K562 (cell line): Measurements from ENCODE around the gene NRXN3. TPM values are rescaled to one million over a fixed set of nuclear protein-coding genes. Genes with fewer than 3 reads are reported as not detected.

Source experiments
- ATAC-seq: fragments of 200-7000 bp; cut with Tn5 transposase; 3 replicates; pipeline ENCODE4 v1.9.1; 2020; ENCODE audit warnings: moderate library complexity
- BruUV-seq: library from RNA; stranded (reverse); fragments of 400-500 nt; replicated peaks from 2 replicates; lab custom pipeline; 2021; lab: Mats Ljungman, UMichigan
- CTCF ChIA-PET: fragments of 300-600 bp; formaldehyde crosslinking; extraction: SDS; loops from one replicate; lab custom pipeline; 2021; ENCODE audit warnings: low intra/inter-chr PET ratio; lab: Yijun Ruan, JAX
- POLR2A ChIA-PET: fragments of 300-600, 350-650 bp; sonication (Branson Sonifier 250); formaldehyde crosslinking; extraction: SDS; loops from one replicate; lab custom pipeline; 2021; ENCODE audit warnings: antibody characterized with exemption, inconsistent platforms; lab: Yijun Ruan, JAX
- DNase-seq, 4 experiments: peaks; one replicate each; pipeline versions ENCODE4 v3.0.0 to v3.0.0-alpha.2; 2011 to 2018; ENCODE audit warnings: low spot score in 3 of 4, mixed read lengths in 3 of 4; ENCODE audit errors: extremely low read depth in 1 of 4
- FAIRE-seq: peaks from 2 replicates; lab custom pipeline; 2011; peaks lifted over from hg19 to GRCh38; lab: Jason Lieb, UNC
- H2AFZ ChIP-seq: 2 replicates; pipeline ENCODE4 v1.6.0; 2011; ENCODE audit warnings: low read depth, low read length, control low read depth, inconsistent platforms
- H3K27ac ChIP-seq: fragments of 200-600 bp; 3 replicates; pipeline ENCODE4 v1.8.0; 2011; ENCODE audit warnings: low read depth, mild to moderate bottlenecking, control low read depth, inconsistent platforms, low read length, moderate library complexity, mixed read lengths; ENCODE audit errors: extremely low read depth
- H3K27me3 ChIP-seq, 2 experiments: fragments of 300-600 bp in 1 of 2; 2 replicates in 1 of 2; 3 replicates in 1 of 2; pipeline versions ENCODE4 v1.6.0 to v1.8.0; 2011; ENCODE audit warnings: inconsistent platforms in 2 of 2, low read length in 2 of 2, mild to moderate bottlenecking in 1 of 2, mixed read lengths in 1 of 2, moderate library complexity in 1 of 2; ENCODE audit not compliant: control insufficient read depth in 2 of 2, insufficient read depth in 2 of 2
- H3K36me3 ChIP-seq: fragments of 300-600 bp; 3 replicates; pipeline ENCODE4 v1.8.0; 2011; ENCODE audit warnings: mild to moderate bottlenecking, low read length, inconsistent platforms; ENCODE audit not compliant: control insufficient read depth, insufficient read depth
- H3K4me1 ChIP-seq, 2 experiments: fragments of 200-600 bp in 1 of 2; replicated peaks in 1 of 2; 2 replicates in 1 of 2; 3 replicates in 1 of 2; pipeline versions ENCODE4 v1.5.1 to v1.8.0; 2011; ENCODE audit warnings: inconsistent platforms in 2 of 2, low read length in 2 of 2, mild to moderate bottlenecking in 1 of 2, mixed read lengths in 1 of 2, moderate library complexity in 1 of 2; ENCODE audit not compliant: control insufficient read depth in 2 of 2, insufficient read depth in 2 of 2
- H3K4me2 ChIP-seq: 2 replicates; pipeline ENCODE4 v1.6.1; 2011; ENCODE audit warnings: low read length, control low read depth, inconsistent platforms, mixed read lengths; ENCODE audit not compliant: insufficient read depth
- H3K4me3 ChIP-seq: fragments of 200-600 bp; sonication (generic), shearing (Covaris generic); 2 replicates; pipeline ENCODE4 v1.5.1; 2016; ENCODE audit warnings: control low read depth, inconsistent platforms
- H3K79me2 ChIP-seq: fragments of 200-600 bp; 3 replicates; pipeline ENCODE4 v1.8.0; 2011; ENCODE audit warnings: low read length, inconsistent platforms; ENCODE audit not compliant: control insufficient read depth, insufficient read depth
- H3K9ac ChIP-seq, 2 experiments: 2 replicates each; pipeline versions ENCODE4 v1.6.0 to v1.6.1; 2011; ENCODE audit warnings: low read depth in 2 of 2, low read length in 2 of 2, control low read depth in 1 of 2, inconsistent platforms in 1 of 2, mild to moderate bottlenecking in 1 of 2, mixed read lengths in 1 of 2; ENCODE audit not compliant: insufficient read depth in 1 of 2
- H3K9me1 ChIP-seq: one replicate; pipeline ENCODE4 v1.6.0; 2011; ENCODE audit warnings: inconsistent platforms, mild to moderate bottlenecking, low read length, moderate library complexity; ENCODE audit not compliant: control insufficient read depth, insufficient read depth
- H3K9me3 ChIP-seq: replicated peaks from 2 replicates; pipeline ENCODE4 v1.5.1; 2011; ENCODE audit warnings: low read depth, low read length, inconsistent platforms; ENCODE audit not compliant: control insufficient read depth, insufficient read depth
- H4K20me1 ChIP-seq: replicated peaks from 2 replicates; pipeline ENCODE4 v1.6.1; 2011; ENCODE audit warnings: low read length, inconsistent platforms, mixed read lengths; ENCODE audit not compliant: control insufficient read depth, insufficient read depth
- FOXP1 ChIP-seq: sonication (generic); formaldehyde crosslinking; IDR thresholded peaks from 2 replicates; pipeline ENCODE4 v1.8.0; 2022; ENCODE audit warnings: mild to moderate bottlenecking, missing genetic modification reagents
- GATAD2A ChIP-seq: fragments of 450-650 bp; IDR thresholded peaks from 2 replicates; pipeline ENCODE4 v1.6.1; 2017
- MEF2A ChIP-seq: IDR thresholded peaks from 2 replicates; pipeline ENCODE4 v1.6.1; 2011; ENCODE audit warnings: low read depth, mild to moderate bottlenecking, low read length, moderate library complexity; ENCODE audit not compliant: control insufficient read depth
- NR4A1 ChIP-seq, 2 experiments: fragments of 250-450 bp in 1 of 2; fragments of 450-650 bp in 1 of 2; sonication (Bioruptor Pico) in 1 of 2; IDR thresholded peaks; 2 replicates each; pipeline versions ENCODE4 v1.4.0 to v1.6.1; 2016 to 2020; ENCODE audit warnings: mild to moderate bottlenecking in 2 of 2, missing compliant biosample characterization in 1 of 2, missing genetic modification characterization in 1 of 2, moderate library complexity in 1 of 2
- PYGO2 ChIP-seq: fragments of 450-650 bp; IDR thresholded peaks from 2 replicates; pipeline ENCODE4 v1.6.1; 2016; ENCODE audit warnings: mild to moderate bottlenecking, missing genetic modification characterization, moderate library complexity, missing compliant biosample characterization
- RB1 ChIP-seq: fragments of 450-650 bp; IDR thresholded peaks from 2 replicates; pipeline ENCODE4 v1.6.1; 2017; ENCODE audit warnings: low read depth, mild to moderate bottlenecking
- TARDBP ChIP-seq: fragments of 450-650 bp; IDR thresholded peaks from 2 replicates; pipeline ENCODE4 v1.6.1; 2016
- TFAP4 ChIP-seq: sonication (generic); formaldehyde crosslinking; IDR thresholded peaks from 2 replicates; pipeline ENCODE4 v1.8.0; 2022; ENCODE audit warnings: missing genetic modification reagents, mild to moderate bottlenecking, moderate library complexity, borderline replicate concordance
- THAP7 ChIP-seq: fragments of 250-450 bp; sonication (Bioruptor Pico); IDR thresholded peaks from 2 replicates; pipeline ENCODE4 v1.5.0; 2021
- ZFP1 ChIP-seq: fragments of 450-650 bp; formaldehyde crosslinking; IDR thresholded peaks from 2 replicates; pipeline ENCODE4 v1.4.0; 2020; ENCODE audit warnings: mild to moderate bottlenecking, mixed read lengths
- WGBS: fragments of 100-300 bp; shearing (Covaris generic); methylation state at CpG from one replicate; pipeline ENCODE4 v1.1.6; 2016; ENCODE audit warnings: low coverage, mixed read lengths; ENCODE audit not compliant: insufficient coverage; ENCODE audit errors: missing lambda C conversion rate; 5-methylcytosine and 5-hydroxymethylcytosine counted together
- in situ Hi-C: fragments of 300-500 bp; cut with MboI; formaldehyde crosslinking; loops from 4 replicates; pipeline ENCODE4 v1.15.0; 2018; ENCODE audit warnings: inconsistent platforms, mixed read lengths
- intact Hi-C: fragments of 100-400 bp; cut with micrococcal nuclease; formaldehyde crosslinking; loops from 2 replicates; pipeline ENCODE4 v1.14.2; 2022
- polyA plus RNA-seq, 8 experiments: library from polyadenylated mRNA; depleted of rRNA in 4 of 8; stranded (reverse) in 5 of 8; unstranded in 3 of 8; fragments of >200 nt; fragmentation: Nextera tagmentation in 2 of 8; fragmentation: Illumina TruSeq in 1 of 8; extraction: Ambion mirVana in 2 of 8; extraction: Trizol in 1 of 8; gene quantifications; 2 replicates each; pipeline versions ENCODE4 v1.2.1 to v1.2.3, GENCODE V29; 2011 to 2014; ENCODE audit warnings: inconsistent platforms in 1 of 8, missing spikeins in 1 of 8
- total RNA-seq, 7 experiments: library from RNA; depleted of rRNA in 6 of 7; stranded (reverse); fragments of >200 nt in 6 of 7; fragmentation: Illumina TruSeq in 2 of 7; extraction: Trizol in 2 of 7; gene quantifications; 2 replicates each; pipeline versions ENCODE4 v1.2.1 to v1.2.3, GENCODE V29; 2011 to 2021; ENCODE audit warnings: low replicate concordance in 1 of 7

The NRXN3 gene
- total and polyA plus RNA-seq, 9 of the 15 experiments (the other 6 are each of a cell fraction or from before 2014, with no cell fraction given), result 0.09 TPM; not detected in 8

GRCh38 chr14:79167957-79168356, 997.8 kb downstream of the NRXN3 start:
- WGBS, result 0% methylated on average over 1 of the region's 1 CpG
- ATAC-seq (no peak), FAIRE-seq (no peak), DNase-seq (no peak)
- no TSS peak for BruUV-seq
- H3K9me3 ChIP-seq, result no peaks in the 10 kb centered on the region
- H3K79me2 ChIP-seq, result no peaks in the 10 kb centered on the region
- no peaks in the 10 kb centered on the region for H3K9me1 ChIP-seq
- TF ChIP-seq TARDBP, result no peak
- TF ChIP-seq RB1, result no peak
- no peak for TF ChIP-seq ZFP1 (CRISPR knock-in tag)
- no peak for TF ChIP-seq GATAD2A
- TF ChIP-seq THAP7 (CRISPR knock-in tag), result no peak
- TF ChIP-seq TFAP4, result no peak
- TF ChIP-seq FOXP1 (CRISPR knock-in tag), result no peak
- TF ChIP-seq MEF2A, result no peak
- no peak for TF ChIP-seq NR4A1 (CRISPR knock-in tag; IDR thresholded peaks at IDR 0.05)
- TF ChIP-seq NR4A1 (tag; IDR thresholded peaks at IDR 0.05), result no peak
- no peak for TF ChIP-seq PYGO2 (tag)
- intact Hi-C loops (no loop called here), in situ Hi-C loops (no loop called here)
- H3K9ac ChIP-seq, result no peak overlapping the region
- H3K27ac ChIP-seq, result no peak overlapping the region
- H3K4me3 ChIP-seq, result no peak overlapping the region
- ChIA-PET POLR2A (no interaction called here), CTCF (no interaction called here)
- H3K27me3 ChIP-seq, result no peaks in the 10 kb centered on the region
- no peaks in the 10 kb centered on the region for H4K20me1 ChIP-seq
- H3K4me2 ChIP-seq, result no peak overlapping the region
- H3K4me1 ChIP-seq, result no peaks in the 10 kb centered on the region
- no peak overlapping the region for H2AFZ ChIP-seq
- H3K36me3 ChIP-seq, result no peaks in the 10 kb centered on the region
